KMS-11 (cell line): Measurements from ENCODE around the gene ATP5PD.
A peak's percentile ranks its signal among the peaks of the same experiment; 100 is the strongest.

Source experiments
- H2AFZ ChIP-seq: fragments of 200-600 bp; sonication (generic); 2 replicates; pipeline ENCODE4 v1.6.1; 2016; ENCODE audit warnings: antibody characterized with exemption, mixed run types, low read depth
- H3K27ac ChIP-seq: fragments of 200-600 bp; sonication (generic); 2 replicates; pipeline ENCODE4 v1.6.1; 2016; ENCODE audit warnings: mild to moderate bottlenecking, mixed run types
- H3K27me3 ChIP-seq: fragments of 200-600 bp; sonication (generic); 2 replicates; pipeline ENCODE4 v1.6.1; 2017; ENCODE audit warnings: mild to moderate bottlenecking, low read depth, mixed run types, moderate library complexity; ENCODE audit not compliant: insufficient read depth
- H3K36me3 ChIP-seq: fragments of 200-600 bp; sonication (generic); 2 replicates; pipeline ENCODE4 v1.6.1; 2017; ENCODE audit warnings: mild to moderate bottlenecking, mixed run types; ENCODE audit not compliant: insufficient read depth
- H3K4me1 ChIP-seq: fragments of 200-600 bp; sonication (generic); 2 replicates; pipeline ENCODE4 v1.6.1; 2016; ENCODE audit warnings: mild to moderate bottlenecking, low read depth, mixed run types; ENCODE audit not compliant: poor library complexity, severe bottlenecking
- H3K4me2 ChIP-seq: fragments of 200-600 bp; sonication (generic); 2 replicates; pipeline ENCODE4 v1.7.0; 2016; ENCODE audit warnings: mild to moderate bottlenecking, mixed run types
- H3K4me3 ChIP-seq: fragments of 200-600 bp; sonication (generic); IDR thresholded peaks from 2 replicates; pipeline ENCODE4 v1.6.1; 2017; ENCODE audit warnings: low read depth, low read length, mixed read lengths; ENCODE audit not compliant: insufficient read depth
- H3K79me2 ChIP-seq: fragments of 200-600 bp; sonication (generic); 2 replicates; pipeline ENCODE4 v1.6.1; 2016; ENCODE audit warnings: low read depth, mixed run types; ENCODE audit not compliant: insufficient read depth
- H3K9ac ChIP-seq: fragments of 200-600 bp; sonication (generic); 2 replicates; pipeline ENCODE4 v1.6.1; 2016; ENCODE audit warnings: mild to moderate bottlenecking, mixed run types
- H4K20me1 ChIP-seq: fragments of 200-600 bp; sonication (generic); 2 replicates; pipeline ENCODE4 v1.6.1; 2016; ENCODE audit warnings: mild to moderate bottlenecking, mixed run types; ENCODE audit not compliant: insufficient read depth
- TF ChIP-seq, protein P1 (sequence below): fragments of 200-600 bp; sonication (generic); conservative IDR thresholded peaks from 2 replicates; pipeline ENCODE4 v1.6.1; 2017; ENCODE audit warnings: low read depth, mild to moderate bottlenecking, antibody characterized with exemption, low read length, moderate library complexity, mixed read lengths

ATP5PD gene

DNA sequence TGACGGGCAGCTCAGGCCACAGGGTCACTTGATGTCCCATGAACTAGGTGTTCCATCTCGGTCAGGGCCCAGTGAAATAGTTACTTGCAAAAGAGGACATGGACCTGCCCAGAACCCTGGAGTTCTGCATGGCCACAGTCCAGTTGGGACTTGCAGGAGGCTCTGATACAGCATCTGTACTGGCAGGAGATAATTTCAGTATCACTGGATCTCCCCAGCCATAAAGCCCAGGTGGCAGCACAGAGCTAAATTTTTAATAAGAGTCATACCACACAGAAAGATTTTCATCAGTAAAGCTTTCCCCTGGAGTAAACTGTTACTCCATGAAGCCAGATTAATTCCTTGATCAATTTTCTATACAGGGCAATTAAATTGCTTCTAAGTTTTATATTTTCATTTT, 23.0 kb upstream of the ATP5PD start:
- Histone ChIP-seq H3K27me3 (no peaks in the 10 kb centered on the region), H3K4me3 (no peak overlapping the region), H4K20me1 (no peaks in the 10 kb centered on the region), H3K4me1 (peaks cover 56% of the 10 kb centered on the region), H3K27ac (no peak overlapping the region), H3K79me2 (no peaks in the 10 kb centered on the region), H3K36me3 (no peaks in the 10 kb centered on the region), H2AFZ (no peak overlapping the region), H3K4me2 (no peak overlapping the region; the same call in 1 of the 2 replicates), H3K9ac (no peak overlapping the region)
- TF ChIP-seq, protein P1, sequence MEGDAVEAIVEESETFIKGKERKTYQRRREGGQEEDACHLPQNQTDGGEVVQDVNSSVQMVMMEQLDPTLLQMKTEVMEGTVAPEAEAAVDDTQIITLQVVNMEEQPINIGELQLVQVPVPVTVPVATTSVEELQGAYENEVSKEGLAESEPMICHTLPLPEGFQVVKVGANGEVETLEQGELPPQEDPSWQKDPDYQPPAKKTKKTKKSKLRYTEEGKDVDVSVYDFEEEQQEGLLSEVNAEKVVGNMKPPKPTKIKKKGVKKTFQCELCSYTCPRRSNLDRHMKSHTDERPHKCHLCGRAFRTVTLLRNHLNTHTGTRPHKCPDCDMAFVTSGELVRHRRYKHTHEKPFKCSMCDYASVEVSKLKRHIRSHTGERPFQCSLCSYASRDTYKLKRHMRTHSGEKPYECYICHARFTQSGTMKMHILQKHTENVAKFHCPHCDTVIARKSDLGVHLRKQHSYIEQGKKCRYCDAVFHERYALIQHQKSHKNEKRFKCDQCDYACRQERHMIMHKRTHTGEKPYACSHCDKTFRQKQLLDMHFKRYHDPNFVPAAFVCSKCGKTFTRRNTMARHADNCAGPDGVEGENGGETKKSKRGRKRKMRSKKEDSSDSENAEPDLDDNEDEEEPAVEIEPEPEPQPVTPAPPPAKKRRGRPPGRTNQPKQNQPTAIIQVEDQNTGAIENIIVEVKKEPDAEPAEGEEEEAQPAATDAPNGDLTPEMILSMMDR, result peak; percentile 60

DNA sequence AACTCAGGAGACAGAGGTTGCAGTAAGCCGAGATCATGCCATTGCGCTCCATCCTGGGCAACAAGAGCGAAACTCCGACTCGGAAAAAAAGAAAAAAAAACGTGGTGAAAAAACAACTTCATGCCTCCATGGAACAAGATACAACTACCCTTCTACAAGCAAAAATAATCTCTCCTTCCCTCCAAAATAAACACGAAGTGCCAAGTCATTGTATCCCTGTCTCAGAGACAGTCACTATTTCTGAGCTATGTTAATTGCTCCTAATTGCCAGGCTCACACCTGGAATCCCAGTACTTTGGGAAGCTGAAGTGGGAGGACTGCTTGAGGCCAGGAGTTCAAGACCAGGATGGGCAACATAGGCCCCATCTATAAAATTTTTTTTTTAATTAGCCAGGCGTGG, 22.0 kb upstream of the ATP5PD start:
- Histone ChIP-seq H3K36me3 (no peaks in the 10 kb centered on the region; the same call in 1 of the 2 replicates), H3K27ac (no peak overlapping the region; the same call in 1 of the 2 replicates), H3K4me1 (peaks cover 61% of the 10 kb centered on the region)

DNA sequence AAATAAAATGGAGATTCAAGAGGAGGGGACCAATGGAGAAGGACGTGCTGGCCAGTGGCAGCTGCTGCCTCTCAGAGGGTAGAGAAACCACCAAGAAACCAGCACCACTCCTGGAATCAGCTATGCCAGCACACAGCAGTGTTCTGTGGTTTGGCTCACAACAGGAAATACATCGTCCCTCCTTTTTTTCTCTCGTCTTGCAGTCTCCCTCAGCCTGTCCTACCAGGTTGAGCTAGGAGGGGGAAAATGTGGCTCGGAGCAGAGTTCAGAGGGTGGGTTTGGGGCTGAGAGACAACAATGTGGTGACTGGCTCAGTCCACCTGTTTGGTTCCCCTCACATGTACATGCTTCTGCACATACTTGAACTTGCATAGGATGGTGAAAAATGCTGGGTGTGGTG, 21.1 kb upstream of the ATP5PD start:
- TF ChIP-seq, protein P1, result no peak
- Histone ChIP-seq H3K4me1 (peaks cover 61% of the 10 kb centered on the region), H3K36me3 (no peaks in the 10 kb centered on the region; the same call in 1 of the 2 replicates), H4K20me1 (no peaks in the 10 kb centered on the region), H3K9ac (peak overlapping the region; percentile 63), H3K27ac (peak overlapping the region; percentile 93), H3K27me3 (no peaks in the 10 kb centered on the region), H3K79me2 (no peaks in the 10 kb centered on the region), H2AFZ (peak overlapping the region; percentile 89), H3K4me2 (peak overlapping the region; percentile 86), H3K4me3 (no peak overlapping the region)

More for the DNA sequence above, 22.0 kb upstream of the ATP5PD start:
- Histone ChIP-seq H3K9ac (no peak overlapping the region), H2AFZ (no peak overlapping the region), H3K4me2 (no peak overlapping the region), H4K20me1 (no peaks in the 10 kb centered on the region), H3K4me3 (no peak overlapping the region), H3K27me3 (no peaks in the 10 kb centered on the region), H3K79me2 (no peaks in the 10 kb centered on the region)
- TF ChIP-seq, protein P1, result no peak

DNA sequence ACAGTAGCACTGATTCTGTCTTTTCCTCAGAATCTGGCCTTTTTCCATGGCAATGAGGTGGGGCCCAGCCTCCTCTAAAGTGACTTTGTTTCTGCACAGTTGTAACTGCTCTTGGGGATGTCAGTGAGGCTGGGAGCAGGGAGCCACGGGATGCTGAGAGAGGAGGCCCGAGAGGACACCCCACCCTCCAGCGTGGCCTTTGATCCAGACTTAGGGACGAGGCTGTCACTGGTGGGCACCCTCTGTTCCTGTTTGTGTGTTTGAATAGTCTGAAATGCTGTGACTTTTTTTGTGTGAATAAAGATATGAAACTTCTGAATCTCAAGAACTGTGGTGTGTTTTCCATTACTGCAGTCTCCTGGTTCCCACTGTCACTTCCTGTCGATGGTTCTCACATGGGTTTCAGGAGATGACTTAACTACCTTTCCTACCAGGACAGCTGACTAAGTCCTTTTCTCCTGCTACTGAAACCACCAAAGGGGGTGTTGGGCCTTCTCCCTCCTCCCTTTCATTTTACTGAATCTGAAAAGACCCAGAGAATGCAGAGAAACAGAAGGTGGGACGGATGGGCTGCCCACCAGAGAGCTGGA, 18.9 kb upstream of the ATP5PD start:
- H3K4me1 ChIP-seq, result peaks cover 61% of the 10 kb centered on the region
- peak overlapping the region; percentile 93 for H3K27ac ChIP-seq
- H4K20me1 ChIP-seq, result no peaks in the 10 kb centered on the region
- peak overlapping the region; percentile 86 for H3K4me2 ChIP-seq
- no peaks in the 10 kb centered on the region for H3K79me2 ChIP-seq
- no peaks in the 10 kb centered on the region; the same call in 1 of the 2 replicates for H3K36me3 ChIP-seq
- H3K27me3 ChIP-seq, result no peaks in the 10 kb centered on the region
- H2AFZ ChIP-seq, result peak overlapping the region; percentile 26; the same call in 1 of the 2 replicates
- peak overlapping the region; percentile 63 for H3K9ac ChIP-seq
- no peak overlapping the region for H3K4me3 ChIP-seq
- TF ChIP-seq, protein P1, result 0 out of 2 replicates have a peak, but pooled peaks have one; percentile 14
